Natural killer cell treated with Interleukin-12 subunit alpha and Interleukin-12 subunit beta and Interleukin-15 and Interleukin-18, amount 100 ng/mL, for 72 hours (primary cell): ENCODE results near the gene TTC22. TPM values are rescaled to one million over a fixed set of nuclear protein-coding genes. Genes with fewer than 3 reads are reported as not detected.

ENCODE experiments used
- ATAC-seq, 2 donors: fragments of 150-1000 bp; cut with Tn5 transposase in 1 of 2; sonication (Bioruptor Pico), chemical (Tn5 transposase) in 1 of 2; 2 replicates each; pipeline ENCODE4 v1.10.0; 2021
- DNase-seq: peaks from one replicate; pipeline ENCODE4 v3.0.0; 2022; ENCODE audit warnings: low spot score
- H3K27ac Mint-ChIP-seq, 2 donors: 1 replicate in 1 of 2; 2 replicates in 1 of 2; pipeline ENCODE4 v1.8.0; 2022; ENCODE audit warnings: mixed read lengths in 2 of 2, mild to moderate bottlenecking in 1 of 2, moderate library complexity in 1 of 2
- H3K27me3 Mint-ChIP-seq, 2 donors: 1 replicate in 1 of 2; 2 replicates in 1 of 2; pipeline ENCODE4 v1.8.0; 2022; ENCODE audit warnings: mixed read lengths in 2 of 2
- H3K36me3 Mint-ChIP-seq: one replicate; pipeline ENCODE4 v1.8.0; 2022; ENCODE audit warnings: mixed read lengths
- H3K4me1 Mint-ChIP-seq, 2 donors: 1 replicate in 1 of 2; 2 replicates in 1 of 2; pipeline ENCODE4 v1.8.0; 2022; ENCODE audit warnings: low read depth in 2 of 2, mixed read lengths in 2 of 2, mild to moderate bottlenecking in 1 of 2
- H3K4me3 Mint-ChIP-seq: one replicate; pipeline ENCODE4 v1.8.0; 2022; ENCODE audit warnings: mixed read lengths
- H3K9me3 Mint-ChIP-seq: 2 replicates; pipeline ENCODE4 v1.8.0; 2022; ENCODE audit warnings: mixed read lengths
- total RNA-seq, 2 donors: library from RNA; stranded (reverse); gene quantifications; one replicate each; pipeline ENCODE4 v1.2.3, GENCODE V29; 2022

TTC22 gene
- total RNA-seq, 2 donors from 2014 or later = 1.5 to 2.1 TPM

DNA sequence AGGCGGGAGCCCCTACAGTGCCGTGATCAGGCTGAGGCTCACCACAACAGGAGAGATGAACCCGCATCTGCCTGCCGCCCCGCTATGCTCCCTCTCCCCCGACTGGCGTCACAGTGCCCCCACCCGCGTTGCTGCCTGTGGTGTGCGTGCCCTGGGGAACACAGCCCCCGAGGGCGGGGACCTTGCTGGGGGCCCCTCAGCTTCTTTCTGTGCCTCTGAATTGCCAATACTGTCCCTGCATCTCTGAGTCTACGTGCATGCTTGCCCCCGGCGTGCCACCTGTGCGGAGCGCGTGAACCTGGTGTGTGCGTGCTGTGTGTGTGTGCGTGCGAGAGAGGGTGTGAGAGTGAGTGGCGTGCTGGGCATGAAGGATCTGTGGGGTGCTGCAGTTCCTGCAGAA, 47.1 kb downstream of the TTC22 start:
- no peaks in the 10 kb centered on the region for H3K9me3 Mint-ChIP-seq
- no peak overlapping the region for H3K4me3 Mint-ChIP-seq
- H3K4me1 Mint-ChIP-seq = peaks cover 0 to 4% of the 10 kb centered on the region in 2 donors
- ATAC-seq (no peak), DNase-seq (peak; percentile 60)
- H3K27ac Mint-ChIP-seq = no peak overlapping the region
- H3K36me3 Mint-ChIP-seq = no peaks in the 10 kb centered on the region
- H3K27me3 Mint-ChIP-seq = no peaks in the 10 kb centered on the region

DNA sequence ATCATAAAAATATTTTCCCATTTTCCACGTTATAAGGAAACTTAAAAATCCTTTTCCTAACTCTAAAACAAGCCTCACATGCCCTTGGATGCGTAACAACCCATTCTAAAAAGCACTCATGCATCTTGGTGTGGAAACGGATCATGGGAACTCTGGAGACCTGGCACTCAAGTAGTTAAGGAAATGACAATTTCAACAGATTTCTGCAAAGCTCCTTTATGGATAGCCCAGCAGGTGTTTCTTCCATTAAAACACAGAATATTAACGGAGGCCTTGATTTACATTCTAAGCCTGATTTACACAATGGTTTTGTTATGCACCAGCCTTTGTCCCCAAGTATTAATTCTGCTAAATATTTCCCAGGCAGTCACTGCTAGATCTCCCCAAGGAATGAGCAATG, 49.7 kb downstream of the TTC22 start:
- DNase-seq (no peak), ATAC-seq (no peak)
- no peak overlapping the region for H3K27ac Mint-ChIP-seq
- H3K9me3 Mint-ChIP-seq = no peaks in the 10 kb centered on the region
- peaks cover 0 to 4% of the 10 kb centered on the region in 2 donors for H3K4me1 Mint-ChIP-seq
- no peaks in the 10 kb centered on the region for H3K27me3 Mint-ChIP-seq
- H3K4me3 Mint-ChIP-seq = no peak overlapping the region
- no peaks in the 10 kb centered on the region for H3K36me3 Mint-ChIP-seq

DNA sequence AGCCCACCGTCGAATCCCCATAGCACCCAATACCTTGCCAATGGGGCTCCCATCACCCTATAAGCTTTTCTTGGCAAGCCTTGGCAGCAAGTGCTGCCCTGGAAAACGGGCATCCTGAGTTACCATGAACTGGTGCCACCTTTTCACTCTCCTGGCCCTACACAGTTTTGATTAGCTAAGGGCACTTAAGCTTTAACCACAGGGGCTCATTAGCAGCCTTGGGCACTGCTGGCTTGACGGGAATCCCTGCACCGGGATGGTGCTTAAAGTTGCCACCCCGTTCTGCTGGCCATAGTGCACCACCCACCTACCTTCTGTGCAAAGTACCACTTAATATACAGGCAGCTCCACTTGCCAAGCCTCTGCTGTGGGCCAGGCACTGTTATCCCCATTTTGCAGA, 50.5 kb downstream of the TTC22 start:
- Mint-ChIP-seq H3K27ac (no peak overlapping the region), H3K36me3 (no peaks in the 10 kb centered on the region), H3K27me3 (no peaks in the 10 kb centered on the region), H3K9me3 (no peaks in the 10 kb centered on the region), H3K4me3 (no peak overlapping the region), H3K4me1 (no peaks in the 10 kb centered on the region)
- ATAC-seq = no peak
- DNase-seq = no peak

DNA sequence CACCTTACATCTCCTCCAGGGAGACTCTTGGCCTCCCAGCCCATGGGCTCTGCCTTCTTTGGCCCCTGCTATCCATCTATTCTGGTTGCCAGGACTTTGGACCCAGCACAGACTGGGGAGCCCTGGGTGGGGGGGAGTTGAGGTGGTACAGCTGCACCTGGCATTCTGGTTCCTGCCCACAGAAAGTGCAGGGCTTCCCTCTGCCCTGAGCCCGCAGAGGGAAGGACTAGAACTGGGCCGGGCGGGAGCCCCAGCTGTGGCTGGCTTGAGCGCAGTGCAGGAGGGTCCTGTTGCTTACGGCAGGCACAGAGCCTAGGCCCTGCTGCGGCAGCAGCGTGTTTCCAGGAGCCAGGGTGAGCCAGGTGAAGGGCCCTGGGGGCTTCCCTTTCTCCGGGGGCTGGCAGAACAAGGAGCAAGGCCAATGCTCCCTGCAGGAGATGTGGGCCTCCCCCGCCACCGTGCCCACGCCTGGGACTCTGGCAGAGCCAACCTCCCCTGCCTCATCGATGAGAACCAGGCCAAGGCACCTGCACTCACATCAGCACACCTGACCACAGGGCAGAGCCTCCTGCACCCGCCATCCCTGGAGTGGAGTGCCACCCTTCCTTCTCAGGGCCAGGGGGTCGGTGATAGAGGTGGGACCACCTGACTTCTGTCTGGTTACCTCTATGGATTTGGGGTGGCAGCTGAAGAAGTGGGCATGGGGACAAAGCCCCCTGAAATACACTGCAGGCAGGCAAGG, 52.9 kb downstream of the TTC22 start:
- Mint-ChIP-seq H3K27ac (no peak overlapping the region), H3K36me3 (no peaks in the 10 kb centered on the region), H3K4me1 (no peaks in the 10 kb centered on the region), H3K9me3 (no peaks in the 10 kb centered on the region), H3K4me3 (no peak overlapping the region), H3K27me3 (no peaks in the 10 kb centered on the region)
- ATAC-seq (peak in 1 of 2 donors; percentile 20), DNase-seq (peak; percentile 57)

DNA sequence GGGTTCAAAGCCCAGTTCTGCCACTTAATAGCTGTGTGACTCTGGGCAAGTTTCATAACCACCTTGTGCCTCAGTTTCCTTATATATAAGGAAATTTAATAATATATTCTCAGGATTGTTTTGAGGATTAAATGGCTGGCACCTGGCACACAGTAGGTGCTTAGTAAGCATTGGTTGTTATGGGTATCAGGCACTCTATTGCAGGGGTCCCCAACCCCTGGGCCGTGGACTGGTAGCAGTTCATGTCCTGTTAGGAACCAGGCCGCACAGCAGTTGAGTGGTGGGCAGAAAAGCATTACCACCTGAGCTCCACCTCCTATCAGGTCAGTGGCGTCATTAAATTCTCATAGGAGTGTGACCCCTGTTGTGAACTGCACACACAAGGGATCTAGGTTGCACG, 55.3 kb downstream of the TTC22 start:
- H3K27me3 Mint-ChIP-seq = no peaks in the 10 kb centered on the region
- H3K36me3 Mint-ChIP-seq = peaks cover 5% of the 10 kb centered on the region
- peaks cover 0 to 2% of the 10 kb centered on the region in 2 donors for H3K4me1 Mint-ChIP-seq
- ATAC-seq (no peak), DNase-seq (no peak)
- no peak overlapping the region for H3K27ac Mint-ChIP-seq
- no peak overlapping the region for H3K4me3 Mint-ChIP-seq
- no peaks in the 10 kb centered on the region for H3K9me3 Mint-ChIP-seq

DNA sequence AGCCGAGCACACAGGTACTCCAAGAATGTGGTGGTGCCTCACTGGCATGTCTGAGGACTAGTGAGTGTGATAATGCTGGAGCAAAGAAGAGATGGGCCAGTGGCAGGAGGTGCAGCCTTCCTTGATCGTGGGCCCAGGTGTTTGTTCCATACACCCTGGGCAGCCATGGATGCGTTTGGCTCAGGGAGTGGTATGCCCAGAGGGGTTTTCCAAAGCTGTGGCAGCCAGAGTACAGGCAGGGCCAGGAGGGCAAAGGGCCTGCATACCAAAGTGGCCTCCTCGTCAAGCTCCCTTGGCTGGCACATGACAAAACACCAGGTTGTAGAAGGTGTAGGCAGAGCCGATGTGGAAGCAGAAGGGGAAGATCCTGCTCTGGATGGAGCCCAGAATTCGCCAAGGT, 55.8 kb downstream of the TTC22 start:
- no peak for ATAC-seq
- no peak for DNase-seq
- Mint-ChIP-seq H3K36me3 (peaks cover 6% of the 10 kb centered on the region), H3K27ac (no peak overlapping the region), H3K4me1 (peaks cover 0 to 2% of the 10 kb centered on the region in 2 donors), H3K9me3 (no peaks in the 10 kb centered on the region), H3K27me3 (no peaks in the 10 kb centered on the region), H3K4me3 (no peak overlapping the region)

DNA sequence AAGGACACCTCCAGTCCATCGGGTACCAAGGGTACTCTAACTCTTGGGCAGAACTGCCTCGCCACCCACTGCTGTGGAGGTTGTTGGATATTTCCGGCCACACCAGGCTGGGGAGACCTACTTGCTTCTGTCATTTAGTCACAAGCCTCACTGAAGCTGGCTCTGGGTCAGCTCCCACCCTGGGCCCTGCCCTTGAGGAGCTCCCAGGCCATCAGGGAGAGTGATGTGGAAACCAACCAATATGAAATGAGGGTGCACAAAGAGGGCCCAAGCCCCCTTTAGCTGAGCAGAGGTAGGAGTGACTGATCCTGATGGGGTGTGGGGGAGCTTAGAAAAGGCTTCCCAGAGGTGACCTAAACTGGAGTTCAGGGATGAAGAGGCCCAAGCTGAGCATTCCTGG, 56.4 kb downstream of the TTC22 start:
- Mint-ChIP-seq H3K36me3 (peaks cover 12% of the 10 kb centered on the region), H3K4me1 (peaks cover 0 to 2% of the 10 kb centered on the region in 2 donors), H3K9me3 (no peaks in the 10 kb centered on the region), H3K4me3 (no peak overlapping the region), H3K27me3 (no peaks in the 10 kb centered on the region), H3K27ac (no peak overlapping the region)
- DNase-seq (no peak), ATAC-seq (no peak)

DNA sequence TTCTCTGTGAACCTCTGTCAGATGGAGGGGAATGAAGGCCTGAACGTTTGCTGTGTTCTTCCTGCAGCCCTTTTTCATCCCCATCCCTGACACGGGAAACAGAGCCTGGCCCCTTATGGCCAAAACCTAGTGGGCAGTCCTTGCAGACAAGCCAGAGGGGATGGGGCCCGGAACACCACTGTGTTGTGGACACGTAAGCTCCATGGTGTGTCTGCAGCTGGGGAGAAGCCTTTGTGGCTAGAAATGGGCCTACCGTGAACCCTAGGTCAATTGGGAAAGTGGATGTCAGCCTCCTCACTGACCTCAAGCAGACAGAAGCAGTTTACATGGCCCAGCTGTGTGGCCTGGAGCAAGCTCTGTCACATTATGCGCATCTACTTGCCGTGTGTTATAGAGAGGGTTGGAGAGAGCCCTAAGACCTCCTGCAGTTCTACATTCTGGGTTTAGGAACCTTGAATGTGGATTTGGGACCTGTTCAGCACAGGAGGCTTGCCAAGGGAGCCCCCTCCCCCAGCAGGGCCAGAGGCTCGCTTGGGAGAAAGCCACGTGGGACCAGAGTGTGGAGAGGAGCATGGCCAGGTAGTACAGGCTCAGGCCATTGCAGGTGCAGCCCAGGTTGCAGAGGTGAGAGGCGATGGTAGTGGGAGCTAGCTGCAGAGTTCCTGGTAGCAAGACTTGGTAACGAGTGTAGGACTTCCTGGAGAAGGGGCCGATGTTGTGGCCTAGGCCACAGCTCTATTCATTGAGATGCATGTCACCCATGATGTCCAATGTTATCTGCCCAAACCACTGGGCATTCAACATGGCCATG, 57.5 kb downstream of the TTC22 start:
- ATAC-seq (no peak), DNase-seq (no peak)
- peaks cover 0 to 2% of the 10 kb centered on the region in 2 donors for H3K4me1 Mint-ChIP-seq
- no peak overlapping the region for H3K4me3 Mint-ChIP-seq
- no peak overlapping the region for H3K27ac Mint-ChIP-seq
- no peaks in the 10 kb centered on the region for H3K27me3 Mint-ChIP-seq
- H3K9me3 Mint-ChIP-seq = no peaks in the 10 kb centered on the region
- H3K36me3 Mint-ChIP-seq = peaks cover 17% of the 10 kb centered on the region

DNA sequence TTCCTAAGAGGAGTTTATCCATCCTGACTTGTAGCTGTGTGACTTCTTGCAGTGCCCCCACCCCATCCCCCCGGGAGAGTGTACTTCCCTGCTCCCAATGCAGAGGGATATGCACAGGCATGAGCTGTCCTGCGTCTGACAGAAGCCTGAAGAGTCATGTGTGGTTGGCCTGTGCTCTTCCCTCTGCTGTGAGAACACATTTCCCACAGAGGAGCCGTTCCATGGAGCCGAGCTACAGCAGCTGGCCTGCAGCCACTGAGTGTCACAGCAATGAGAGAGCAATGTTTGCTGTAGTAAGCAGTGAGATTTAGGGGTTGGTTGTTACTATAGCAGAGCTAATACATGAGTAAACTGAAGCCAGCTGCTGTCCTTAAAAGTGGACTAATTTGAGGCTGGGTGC, 58.8 kb downstream of the TTC22 start:
- ATAC-seq (no peak), DNase-seq (no peak)
- Mint-ChIP-seq H3K4me1 (peaks cover 0 to 2% of the 10 kb centered on the region in 2 donors), H3K4me3 (no peak overlapping the region), H3K36me3 (peaks cover 23% of the 10 kb centered on the region), H3K27ac (no peak overlapping the region), H3K9me3 (no peaks in the 10 kb centered on the region), H3K27me3 (no peaks in the 10 kb centered on the region)

DNA sequence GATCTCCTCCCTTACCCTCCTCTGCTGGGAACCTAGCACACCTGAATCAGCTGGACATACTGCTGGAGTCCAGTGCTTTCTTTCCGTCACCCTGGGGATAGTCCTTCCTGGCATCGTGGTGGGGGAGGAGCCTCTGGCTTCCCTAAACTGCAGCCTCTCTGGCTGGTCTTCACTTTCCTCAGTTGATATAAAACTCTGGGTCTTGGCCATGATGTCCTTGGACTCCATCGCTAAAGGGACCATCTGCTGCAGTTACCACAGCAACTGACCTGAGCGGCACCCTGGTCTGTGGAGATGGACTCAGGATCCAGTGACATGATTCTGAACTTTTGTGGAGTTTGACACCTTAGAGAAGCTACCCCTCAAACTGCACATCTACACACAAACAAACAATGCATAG, 59.6 kb downstream of the TTC22 start:
- DNase-seq (no peak), ATAC-seq (no peak)
- Mint-ChIP-seq H3K9me3 (no peaks in the 10 kb centered on the region), H3K4me3 (no peak overlapping the region), H3K36me3 (peaks cover 31% of the 10 kb centered on the region), H3K27ac (no peak overlapping the region), H3K27me3 (no peaks in the 10 kb centered on the region), H3K4me1 (peaks cover 0 to 6% of the 10 kb centered on the region in 2 donors)

DNA sequence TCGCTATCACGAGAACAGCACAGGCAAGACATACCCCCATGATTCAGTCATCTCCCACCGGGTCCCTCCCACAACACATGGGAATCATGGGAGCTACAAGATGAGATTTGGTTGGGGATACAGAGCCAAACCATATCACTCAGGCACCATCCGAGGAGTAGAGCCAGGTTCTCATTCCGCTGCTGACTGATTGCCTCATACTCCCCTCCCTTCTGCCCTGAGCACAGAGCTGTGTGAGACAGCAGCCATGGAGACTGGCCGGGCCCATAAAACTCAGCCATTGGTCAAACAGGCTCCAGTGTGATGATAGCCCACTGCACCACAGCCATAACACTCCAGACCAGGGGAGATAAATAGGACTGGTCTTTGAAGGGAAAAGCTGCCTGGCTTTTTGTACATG, 62.9 kb downstream of the TTC22 start:
- ATAC-seq (no peak), DNase-seq (no peak)
- no peak overlapping the region for H3K4me3 Mint-ChIP-seq
- no peaks in the 10 kb centered on the region for H3K9me3 Mint-ChIP-seq
- H3K27ac Mint-ChIP-seq = no peak overlapping the region
- H3K4me1 Mint-ChIP-seq = peaks cover 0 to 6% of the 10 kb centered on the region in 2 donors
- peaks cover 38% of the 10 kb centered on the region for H3K36me3 Mint-ChIP-seq
- no peaks in the 10 kb centered on the region for H3K27me3 Mint-ChIP-seq

DNA sequence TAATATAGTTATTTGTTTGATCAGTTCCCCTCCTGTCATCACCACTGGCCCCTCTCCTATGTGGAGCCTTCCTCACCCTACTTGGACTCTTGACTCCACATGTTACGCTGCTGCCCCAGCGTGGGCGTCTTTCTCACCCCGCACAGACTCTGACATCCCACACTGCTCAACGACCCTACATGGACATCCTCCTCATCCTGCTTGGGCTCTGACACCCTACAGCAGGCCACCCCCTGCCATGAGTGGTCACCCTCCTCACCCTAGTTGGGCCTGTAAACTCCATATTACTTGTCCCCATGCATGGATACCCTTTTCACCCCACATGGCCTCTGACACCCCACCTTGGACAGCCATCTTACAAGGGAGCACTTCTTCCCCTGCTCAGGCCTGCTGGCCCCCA, 64.4 kb downstream of the TTC22 start:
- no peaks in the 10 kb centered on the region for H3K27me3 Mint-ChIP-seq
- no peak overlapping the region for H3K27ac Mint-ChIP-seq
- peaks cover 37% of the 10 kb centered on the region for H3K36me3 Mint-ChIP-seq
- DNase-seq = no peak
- H3K9me3 Mint-ChIP-seq = no peaks in the 10 kb centered on the region
- no peak overlapping the region for H3K4me3 Mint-ChIP-seq
- peaks cover 0 to 5% of the 10 kb centered on the region in 2 donors for H3K4me1 Mint-ChIP-seq
- ATAC-seq = no peak
